ENCODE results near the gene DUSP14.

DNA sequence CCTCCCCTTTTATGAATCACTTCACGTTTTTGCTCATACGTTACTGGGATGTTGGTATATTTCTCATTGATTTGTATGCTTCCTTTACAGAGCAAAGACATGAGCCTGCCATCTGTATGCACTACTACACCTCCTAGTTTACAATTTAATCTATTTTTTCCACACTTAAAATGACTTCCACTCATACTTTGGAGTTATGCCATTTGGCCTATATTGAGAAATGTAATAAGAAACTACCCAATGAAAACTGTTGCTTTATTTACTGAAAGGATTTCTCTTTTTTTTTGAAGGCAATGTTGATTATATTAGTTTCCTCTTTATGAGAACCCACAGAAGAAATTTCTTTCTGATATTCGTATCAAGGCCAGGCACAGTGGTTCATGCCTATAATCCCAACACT is 43.1 kb downstream of the DUSP14 start:
- TF ChIP-seq, protein P1, sequence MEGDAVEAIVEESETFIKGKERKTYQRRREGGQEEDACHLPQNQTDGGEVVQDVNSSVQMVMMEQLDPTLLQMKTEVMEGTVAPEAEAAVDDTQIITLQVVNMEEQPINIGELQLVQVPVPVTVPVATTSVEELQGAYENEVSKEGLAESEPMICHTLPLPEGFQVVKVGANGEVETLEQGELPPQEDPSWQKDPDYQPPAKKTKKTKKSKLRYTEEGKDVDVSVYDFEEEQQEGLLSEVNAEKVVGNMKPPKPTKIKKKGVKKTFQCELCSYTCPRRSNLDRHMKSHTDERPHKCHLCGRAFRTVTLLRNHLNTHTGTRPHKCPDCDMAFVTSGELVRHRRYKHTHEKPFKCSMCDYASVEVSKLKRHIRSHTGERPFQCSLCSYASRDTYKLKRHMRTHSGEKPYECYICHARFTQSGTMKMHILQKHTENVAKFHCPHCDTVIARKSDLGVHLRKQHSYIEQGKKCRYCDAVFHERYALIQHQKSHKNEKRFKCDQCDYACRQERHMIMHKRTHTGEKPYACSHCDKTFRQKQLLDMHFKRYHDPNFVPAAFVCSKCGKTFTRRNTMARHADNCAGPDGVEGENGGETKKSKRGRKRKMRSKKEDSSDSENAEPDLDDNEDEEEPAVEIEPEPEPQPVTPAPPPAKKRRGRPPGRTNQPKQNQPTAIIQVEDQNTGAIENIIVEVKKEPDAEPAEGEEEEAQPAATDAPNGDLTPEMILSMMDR (IDR thresholded peaks at IDR 0.05; ENCODE audit: low read depth, low read length, poor library complexity, severe bottlenecking), result no peak
- TF ChIP-seq EZH2phosphoT487 (IDR thresholded peaks at IDR 0.05; ENCODE audit: borderline replicate concordance, low read length), result no peak
